SK-N-SH (cell line): ENCODE results near the gene CDH15.

Experiments
- EP300 ChIP-seq, 2 experiments: IDR thresholded peaks; 2 replicates each; pipeline versions ENCODE4 v1.4.0 to v1.6.1; 2012; ENCODE audit warnings: borderline replicate concordance in 1 of 2, low read depth in 1 of 2, low read length in 1 of 2
- SIN3A ChIP-seq: IDR thresholded peaks from 2 replicates; pipeline ENCODE4 v1.6.1; 2012; ENCODE audit warnings: low read depth, mild to moderate bottlenecking, low read length, moderate library complexity, borderline replicate concordance
- TF ChIP-seq, protein P1 (sequence below): IDR thresholded peaks from 2 replicates; pipeline ENCODE4 v1.4.0; 2012; ENCODE audit warnings: low read depth, borderline replicate concordance
- TF ChIP-seq, protein P2 (sequence below): fragments of 200-600 bp; sonication (generic); IDR thresholded peaks from 2 replicates; pipeline ENCODE4 v1.6.1; 2017; ENCODE audit warnings: antibody characterized with exemption, mild to moderate bottlenecking, moderate library complexity

- TF ChIP-seq, protein P1, sequence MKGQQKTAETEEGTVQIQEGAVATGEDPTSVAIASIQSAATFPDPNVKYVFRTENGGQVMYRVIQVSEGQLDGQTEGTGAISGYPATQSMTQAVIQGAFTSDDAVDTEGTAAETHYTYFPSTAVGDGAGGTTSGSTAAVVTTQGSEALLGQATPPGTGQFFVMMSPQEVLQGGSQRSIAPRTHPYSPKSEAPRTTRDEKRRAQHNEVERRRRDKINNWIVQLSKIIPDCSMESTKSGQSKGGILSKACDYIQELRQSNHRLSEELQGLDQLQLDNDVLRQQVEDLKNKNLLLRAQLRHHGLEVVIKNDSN = no peak
- TF ChIP-seq SIN3A (no peak), EP300 (IDR thresholded peaks at IDR 0.05; ENCODE audit: borderline replicate concordance in 1 of 2, low read depth in 1 of 2, low read length in 1 of 2) (peak in 1 of 2 experiments; percentile 66; a peak in 1 of 4 replicates)
- TF ChIP-seq, protein P2, sequence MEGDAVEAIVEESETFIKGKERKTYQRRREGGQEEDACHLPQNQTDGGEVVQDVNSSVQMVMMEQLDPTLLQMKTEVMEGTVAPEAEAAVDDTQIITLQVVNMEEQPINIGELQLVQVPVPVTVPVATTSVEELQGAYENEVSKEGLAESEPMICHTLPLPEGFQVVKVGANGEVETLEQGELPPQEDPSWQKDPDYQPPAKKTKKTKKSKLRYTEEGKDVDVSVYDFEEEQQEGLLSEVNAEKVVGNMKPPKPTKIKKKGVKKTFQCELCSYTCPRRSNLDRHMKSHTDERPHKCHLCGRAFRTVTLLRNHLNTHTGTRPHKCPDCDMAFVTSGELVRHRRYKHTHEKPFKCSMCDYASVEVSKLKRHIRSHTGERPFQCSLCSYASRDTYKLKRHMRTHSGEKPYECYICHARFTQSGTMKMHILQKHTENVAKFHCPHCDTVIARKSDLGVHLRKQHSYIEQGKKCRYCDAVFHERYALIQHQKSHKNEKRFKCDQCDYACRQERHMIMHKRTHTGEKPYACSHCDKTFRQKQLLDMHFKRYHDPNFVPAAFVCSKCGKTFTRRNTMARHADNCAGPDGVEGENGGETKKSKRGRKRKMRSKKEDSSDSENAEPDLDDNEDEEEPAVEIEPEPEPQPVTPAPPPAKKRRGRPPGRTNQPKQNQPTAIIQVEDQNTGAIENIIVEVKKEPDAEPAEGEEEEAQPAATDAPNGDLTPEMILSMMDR = no peak
Measured at GRCh38 chr16:89150981-89151380, 20.6 kb upstream of the CDH15 start.
